ENCODE results near the gene RIPOR3. TPM values are rescaled to one million over a fixed set of nuclear protein-coding genes. Genes with fewer than 3 reads are reported as not detected.
"Not testable (repeated sequence)": the region's sequence is repeated elsewhere in the genome, so short reads cannot be mapped to it uniquely, and the experiment has no call there.

The RIPOR3 gene
- total RNA-seq, 2 experiments from 2014 or later, result 0.53 TPM; not detected in 1

GRCh38 chr20:50701041-50701963 is 10.0 kb upstream of the RIPOR3 start:
- Histone ChIP-seq H3K4me2 (ENCODE audit: low read length) (no peak overlapping the region), H3K4me3 (ENCODE audit: low read depth, low read length, poor library complexity, severe bottlenecking) (no peak overlapping the region), H3K27ac (ENCODE audit: low read depth, low read length, poor library complexity, severe bottlenecking) (no peak overlapping the region), H3K4me1 (ENCODE audit: insufficient read depth, low read length, poor library complexity, severe bottlenecking) (no peaks in the 10 kb centered on the region), H3K9me2 (ENCODE audit: insufficient read depth, low read length) (no peaks in the 10 kb centered on the region), H2AFZ (ENCODE audit: low read length) (no peak overlapping the region), H3K36me3 (ENCODE audit: insufficient read depth, low read length) (no peaks in the 10 kb centered on the region), H4K20me1 (ENCODE audit: insufficient read depth, low read length) (no peaks in the 10 kb centered on the region), H3K79me2 (ENCODE audit: insufficient read depth, low read depth, low read length) (no peaks in the 10 kb centered on the region), H3K9me3 (ENCODE audit: low read length) (no peaks in the 10 kb centered on the region)
- ChIA-PET CTCF (ENCODE audit: unreplicated experiment) (no interaction called here), POLR2A (no interaction called here)
- DNase-seq (ENCODE audit: low spot score), result no peak
- TF ChIP-seq CTCF (conservative IDR thresholded peaks at IDR 0.05; ENCODE audit: low read length) (no peak), EZH2phosphoT487 (IDR thresholded peaks at IDR 0.05; ENCODE audit: borderline replicate concordance, low read depth, low read length) (no peak)
- BruUV-seq (replicated peaks), result no TSS peak
- intact Hi-C loops (cut with micrococcal nuclease; ENCODE audit: unreplicated experiment), result no loop called here

GRCh38 chr20:50699688-50700087 is 8.3 kb upstream of the RIPOR3 start:
- Histone ChIP-seq H3K9me3 (ENCODE audit: low read length) (no peaks in the 10 kb centered on the region), H3K79me2 (ENCODE audit: insufficient read depth, low read depth, low read length) (no peaks in the 10 kb centered on the region), H3K36me3 (ENCODE audit: insufficient read depth, low read length) (no peaks in the 10 kb centered on the region), H3K27ac (ENCODE audit: low read depth, low read length, poor library complexity, severe bottlenecking) (no peak overlapping the region), H2AFZ (ENCODE audit: low read length) (no peak overlapping the region), H3K9me2 (ENCODE audit: insufficient read depth, low read length) (no peaks in the 10 kb centered on the region), H3K4me2 (ENCODE audit: low read length) (no peak overlapping the region), H3K4me3 (ENCODE audit: low read depth, low read length, poor library complexity, severe bottlenecking) (no peak overlapping the region), H3K4me1 (ENCODE audit: insufficient read depth, low read length, poor library complexity, severe bottlenecking) (no peaks in the 10 kb centered on the region), H4K20me1 (ENCODE audit: insufficient read depth, low read length) (no peaks in the 10 kb centered on the region)
- DNase-seq (ENCODE audit: low spot score), result no peak
- no TSS peak for BruUV-seq (replicated peaks)
- CTCF ChIA-PET (ENCODE audit: unreplicated experiment), result no interaction called here
- intact Hi-C loops (cut with micrococcal nuclease; ENCODE audit: unreplicated experiment), result no loop called here
- no peak for TF ChIP-seq CTCF (conservative IDR thresholded peaks at IDR 0.05; ENCODE audit: low read length)
- POLR2A ChIA-PET, result no interaction called here

- H4K20me1 ChIP-seq (ENCODE audit: insufficient read depth, low read length); H3K4me1 ChIP-seq (ENCODE audit: insufficient read depth, low read length, poor library complexity, severe bottlenecking); POLR2A ChIA-PET; H3K9me2 ChIP-seq (ENCODE audit: insufficient read depth, low read length); CTCF ChIA-PET (ENCODE audit: unreplicated experiment); H3K4me2 ChIP-seq (ENCODE audit: low read length); H3K9me3 ChIP-seq (ENCODE audit: low read length); H3K4me3 ChIP-seq (ENCODE audit: low read depth, low read length, poor library complexity, severe bottlenecking); BruUV-seq (replicated peaks); H3K27ac ChIP-seq (ENCODE audit: low read depth, low read length, poor library complexity, severe bottlenecking); intact Hi-C loops (cut with micrococcal nuclease; ENCODE audit: unreplicated experiment); H3K79me2 ChIP-seq (ENCODE audit: insufficient read depth, low read depth, low read length); DNase-seq (ENCODE audit: low spot score); H3K36me3 ChIP-seq (ENCODE audit: insufficient read depth, low read length); H2AFZ ChIP-seq (ENCODE audit: low read length): not testable (repeated sequence)
Measured at GRCh38 chr20:50698255-50698654, 6.9 kb upstream of the RIPOR3 start.

Data from OCI-LY7 (cell line).